KMS-11 (cell line): ENCODE measurements around the gene C1orf226.

Experiments used
- H2AFZ ChIP-seq: fragments of 200-600 bp; sonication (generic); 2 replicates; pipeline ENCODE4 v1.6.1; 2016; ENCODE audit warnings: antibody characterized with exemption, mixed run types, low read depth
- H3K27ac ChIP-seq: fragments of 200-600 bp; sonication (generic); 2 replicates; pipeline ENCODE4 v1.6.1; 2016; ENCODE audit warnings: mild to moderate bottlenecking, mixed run types
- H3K27me3 ChIP-seq: fragments of 200-600 bp; sonication (generic); 2 replicates; pipeline ENCODE4 v1.6.1; 2017; ENCODE audit warnings: mild to moderate bottlenecking, low read depth, mixed run types, moderate library complexity; ENCODE audit not compliant: insufficient read depth
- H3K36me3 ChIP-seq: fragments of 200-600 bp; sonication (generic); 2 replicates; pipeline ENCODE4 v1.6.1; 2017; ENCODE audit warnings: mild to moderate bottlenecking, mixed run types; ENCODE audit not compliant: insufficient read depth
- H3K4me1 ChIP-seq: fragments of 200-600 bp; sonication (generic); 2 replicates; pipeline ENCODE4 v1.6.1; 2016; ENCODE audit warnings: mild to moderate bottlenecking, low read depth, mixed run types; ENCODE audit not compliant: poor library complexity, severe bottlenecking
- H3K4me2 ChIP-seq: fragments of 200-600 bp; sonication (generic); 2 replicates; pipeline ENCODE4 v1.7.0; 2016; ENCODE audit warnings: mild to moderate bottlenecking, mixed run types
- H3K4me3 ChIP-seq: fragments of 200-600 bp; sonication (generic); IDR thresholded peaks from 2 replicates; pipeline ENCODE4 v1.6.1; 2017; ENCODE audit warnings: low read depth, low read length, mixed read lengths; ENCODE audit not compliant: insufficient read depth
- H3K79me2 ChIP-seq: fragments of 200-600 bp; sonication (generic); 2 replicates; pipeline ENCODE4 v1.6.1; 2016; ENCODE audit warnings: low read depth, mixed run types; ENCODE audit not compliant: insufficient read depth
- H3K9ac ChIP-seq: fragments of 200-600 bp; sonication (generic); 2 replicates; pipeline ENCODE4 v1.6.1; 2016; ENCODE audit warnings: mild to moderate bottlenecking, mixed run types
- H4K20me1 ChIP-seq: fragments of 200-600 bp; sonication (generic); 2 replicates; pipeline ENCODE4 v1.6.1; 2016; ENCODE audit warnings: mild to moderate bottlenecking, mixed run types; ENCODE audit not compliant: insufficient read depth
- TF ChIP-seq, protein P1 (sequence below): fragments of 200-600 bp; sonication (generic); conservative IDR thresholded peaks from 2 replicates; pipeline ENCODE4 v1.6.1; 2017; ENCODE audit warnings: low read depth, mild to moderate bottlenecking, antibody characterized with exemption, low read length, moderate library complexity, mixed read lengths

The C1orf226 gene

DNA sequence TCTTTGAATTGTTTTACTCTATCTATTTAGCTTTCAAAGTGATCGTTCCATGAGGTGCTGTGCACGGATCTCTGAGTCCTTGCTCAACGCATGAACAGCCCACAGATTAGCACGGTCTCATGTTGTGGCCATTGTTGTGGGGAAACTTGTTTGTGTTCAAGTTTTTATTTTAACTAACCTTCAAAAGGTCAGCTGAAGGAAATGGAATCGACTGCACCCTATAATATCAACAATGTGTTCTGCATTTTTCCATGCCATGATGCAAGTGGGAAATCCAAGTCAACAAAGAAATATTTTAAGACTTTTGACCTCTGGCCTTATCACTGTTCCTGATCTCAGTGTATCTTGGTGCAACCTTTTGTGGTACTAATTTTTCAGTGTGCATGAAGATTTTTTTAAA lies 24.3 kb downstream of the C1orf226 start:
- H3K4me3 ChIP-seq = no peak overlapping the region
- H3K79me2 ChIP-seq = no peaks in the 10 kb centered on the region
- peaks cover 26% of the 10 kb centered on the region for H3K4me1 ChIP-seq
- TF ChIP-seq, protein P1, sequence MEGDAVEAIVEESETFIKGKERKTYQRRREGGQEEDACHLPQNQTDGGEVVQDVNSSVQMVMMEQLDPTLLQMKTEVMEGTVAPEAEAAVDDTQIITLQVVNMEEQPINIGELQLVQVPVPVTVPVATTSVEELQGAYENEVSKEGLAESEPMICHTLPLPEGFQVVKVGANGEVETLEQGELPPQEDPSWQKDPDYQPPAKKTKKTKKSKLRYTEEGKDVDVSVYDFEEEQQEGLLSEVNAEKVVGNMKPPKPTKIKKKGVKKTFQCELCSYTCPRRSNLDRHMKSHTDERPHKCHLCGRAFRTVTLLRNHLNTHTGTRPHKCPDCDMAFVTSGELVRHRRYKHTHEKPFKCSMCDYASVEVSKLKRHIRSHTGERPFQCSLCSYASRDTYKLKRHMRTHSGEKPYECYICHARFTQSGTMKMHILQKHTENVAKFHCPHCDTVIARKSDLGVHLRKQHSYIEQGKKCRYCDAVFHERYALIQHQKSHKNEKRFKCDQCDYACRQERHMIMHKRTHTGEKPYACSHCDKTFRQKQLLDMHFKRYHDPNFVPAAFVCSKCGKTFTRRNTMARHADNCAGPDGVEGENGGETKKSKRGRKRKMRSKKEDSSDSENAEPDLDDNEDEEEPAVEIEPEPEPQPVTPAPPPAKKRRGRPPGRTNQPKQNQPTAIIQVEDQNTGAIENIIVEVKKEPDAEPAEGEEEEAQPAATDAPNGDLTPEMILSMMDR = no peak
- no peaks in the 10 kb centered on the region for H3K36me3 ChIP-seq
- no peaks in the 10 kb centered on the region for H4K20me1 ChIP-seq
- H3K4me2 ChIP-seq = no peak overlapping the region
- no peak overlapping the region for H3K27ac ChIP-seq
- H3K9ac ChIP-seq = no peak overlapping the region
- H2AFZ ChIP-seq = no peak overlapping the region
- H3K27me3 ChIP-seq = no peaks in the 10 kb centered on the region

GRCh38 chr1:162406811-162407210 lies 25.3 kb downstream of the C1orf226 start:
- no peaks in the 10 kb centered on the region for H3K79me2 ChIP-seq
- H3K36me3 ChIP-seq = no peaks in the 10 kb centered on the region
- H3K27me3 ChIP-seq = no peaks in the 10 kb centered on the region
- H3K9ac ChIP-seq = no peak overlapping the region; the same call in 1 of the 2 replicates
- peak overlapping the region; percentile 65 for H3K4me3 ChIP-seq
- no peaks in the 10 kb centered on the region for H4K20me1 ChIP-seq
- H3K4me1 ChIP-seq = peaks cover 26% of the 10 kb centered on the region
- H3K4me2 ChIP-seq = peak overlapping the region; percentile 35
- TF ChIP-seq, protein P1 = no peak
- no peak overlapping the region; the same call in 1 of the 2 replicates for H3K27ac ChIP-seq
- H2AFZ ChIP-seq = peak overlapping the region; percentile 24; the same call in 1 of the 2 replicates

DNA sequence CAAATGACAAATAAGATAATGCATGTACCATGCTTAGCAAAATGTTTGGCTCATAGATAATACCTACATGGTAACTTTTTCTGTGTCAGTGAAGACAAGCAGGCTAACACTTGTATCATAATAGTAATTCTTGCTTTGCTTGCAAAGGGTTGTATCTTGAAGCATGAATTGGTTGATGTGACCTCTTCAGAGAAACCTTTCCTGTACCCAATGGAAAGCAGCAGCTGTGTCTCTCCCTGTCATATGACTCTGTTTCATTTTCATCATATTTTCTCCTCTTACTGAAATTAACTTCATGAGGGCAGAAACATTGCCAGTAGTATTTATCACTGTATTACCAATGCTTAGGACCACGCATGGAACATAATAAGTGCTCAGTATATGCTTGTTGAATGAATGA lies 26.0 kb downstream of the C1orf226 start:
- no peaks in the 10 kb centered on the region for H3K36me3 ChIP-seq
- TF ChIP-seq, protein P1 = no peak
- H3K79me2 ChIP-seq = no peaks in the 10 kb centered on the region
- no peak overlapping the region; the same call in 1 of the 2 replicates for H3K27ac ChIP-seq
- peak overlapping the region; percentile 65 for H3K4me3 ChIP-seq
- peaks cover 26% of the 10 kb centered on the region for H3K4me1 ChIP-seq
- H3K9ac ChIP-seq = no peak overlapping the region
- H3K4me2 ChIP-seq = peak overlapping the region; percentile 35
- H3K27me3 ChIP-seq = no peaks in the 10 kb centered on the region
- H2AFZ ChIP-seq = peak overlapping the region; percentile 10; the same call in 1 of the 2 replicates
- no peaks in the 10 kb centered on the region for H4K20me1 ChIP-seq

- no peak within 1 kb of the TSS for H3K4me3 ChIP-seq
- H3K9ac ChIP-seq = no peak within 1 kb of the TSS
- no peak within 1 kb of the TSS for H2AFZ ChIP-seq
- H3K4me2 ChIP-seq = no peak within 1 kb of the TSS
- H3K36me3 ChIP-seq = no peaks in the 10 kb centered on the region
- H3K27ac ChIP-seq = no peak within 1 kb of the TSS
- H4K20me1 ChIP-seq = no peaks in the 10 kb centered on the region
- peaks cover 12% of the 10 kb centered on the region for H3K4me1 ChIP-seq
- H3K79me2 ChIP-seq = no peaks in the 10 kb centered on the region
- no peaks in the 10 kb centered on the region for H3K27me3 ChIP-seq
- TF ChIP-seq, protein P1 = no peak
Measured at GRCh38 chr1:162412002-162412401, 30.5 kb downstream of the C1orf226 start, which contains the start of gene SH2D1B. SH2D1B (minus strand) TSS chr1:162412136; CDS start chr1:162412016, 120 bp downstream.
